Measurements from ENCODE around the gene ALPI. TPM values are rescaled to one million over a fixed set of nuclear protein-coding genes. Genes with fewer than 3 reads are reported as not detected.

ALPI gene
- total RNA-seq, 1 donor from 2014 or later: not detected

DNA sequence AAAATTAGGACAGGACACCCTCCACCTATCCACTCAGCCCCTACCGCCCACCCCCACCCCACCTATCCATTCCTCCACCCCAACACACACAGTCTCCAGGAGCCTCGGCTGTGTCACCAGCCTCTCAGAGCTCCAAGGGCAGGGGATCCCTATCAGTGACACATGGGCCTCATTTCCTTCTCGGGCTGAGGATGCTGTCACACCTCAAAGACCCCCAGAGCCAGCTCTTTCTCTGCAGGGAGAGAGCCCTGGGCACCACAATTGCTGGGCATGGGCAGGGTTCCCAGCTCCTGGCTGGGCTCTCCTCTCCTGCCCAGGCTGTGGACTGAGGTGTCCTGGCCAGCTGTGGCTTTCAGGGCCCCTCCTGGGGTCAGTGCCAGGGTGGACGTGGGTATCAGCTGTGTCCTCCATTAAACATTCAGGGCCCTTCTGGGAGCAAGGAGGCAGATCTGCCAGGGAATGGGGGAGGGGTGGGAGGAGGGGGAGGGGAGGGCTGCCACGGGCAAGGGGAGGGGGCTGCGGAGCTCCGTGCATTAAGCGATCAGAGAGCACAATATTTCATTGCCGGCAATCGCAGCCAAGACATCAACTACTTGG, 45.9 kb downstream of the ALPI start:
- Mint-ChIP-seq H3K4me3 (no peak overlapping the region), H3K27ac (no peak overlapping the region), H3K4me1 (peaks cover 54% of the 10 kb centered on the region), H3K36me3 (no peaks in the 10 kb centered on the region), H3K9me3 (peaks cover 3% of the 10 kb centered on the region), H3K27me3 (ENCODE audit: insufficient read depth, low read depth) (peaks cover 41% of the 10 kb centered on the region)
- Histone ChIP-seq H3K9ac (no peak overlapping the region), H3K4me1 (peaks cover 30% of the 10 kb centered on the region), H2AFZ (replicated peaks) (no peak overlapping the region), H3K27me3 (peaks cover 70% of the 10 kb centered on the region), H3K4me2 (peak overlapping the region; percentile 87), H3K27ac (no peak overlapping the region), H3K9me3 (ENCODE audit: low read depth) (no peaks in the 10 kb centered on the region), H3K4me3 (peak overlapping the region; percentile 49), H3K36me3 (no peaks in the 10 kb centered on the region), H3F3A (ENCODE audit: low read depth) (peaks cover 15% of the 10 kb centered on the region), H3K79me2 (ENCODE audit: low read depth) (no peaks in the 10 kb centered on the region), H4K20me1 (ENCODE audit: low read depth) (peaks cover 30% of the 10 kb centered on the region)
- TF ChIP-seq EZH2 (IDR thresholded peaks at IDR 0.05) (no peak), EZH2phosphoT487 (IDR thresholded peaks at IDR 0.05) (no peak)
- TF ChIP-seq, protein P1, sequence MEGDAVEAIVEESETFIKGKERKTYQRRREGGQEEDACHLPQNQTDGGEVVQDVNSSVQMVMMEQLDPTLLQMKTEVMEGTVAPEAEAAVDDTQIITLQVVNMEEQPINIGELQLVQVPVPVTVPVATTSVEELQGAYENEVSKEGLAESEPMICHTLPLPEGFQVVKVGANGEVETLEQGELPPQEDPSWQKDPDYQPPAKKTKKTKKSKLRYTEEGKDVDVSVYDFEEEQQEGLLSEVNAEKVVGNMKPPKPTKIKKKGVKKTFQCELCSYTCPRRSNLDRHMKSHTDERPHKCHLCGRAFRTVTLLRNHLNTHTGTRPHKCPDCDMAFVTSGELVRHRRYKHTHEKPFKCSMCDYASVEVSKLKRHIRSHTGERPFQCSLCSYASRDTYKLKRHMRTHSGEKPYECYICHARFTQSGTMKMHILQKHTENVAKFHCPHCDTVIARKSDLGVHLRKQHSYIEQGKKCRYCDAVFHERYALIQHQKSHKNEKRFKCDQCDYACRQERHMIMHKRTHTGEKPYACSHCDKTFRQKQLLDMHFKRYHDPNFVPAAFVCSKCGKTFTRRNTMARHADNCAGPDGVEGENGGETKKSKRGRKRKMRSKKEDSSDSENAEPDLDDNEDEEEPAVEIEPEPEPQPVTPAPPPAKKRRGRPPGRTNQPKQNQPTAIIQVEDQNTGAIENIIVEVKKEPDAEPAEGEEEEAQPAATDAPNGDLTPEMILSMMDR (IDR thresholded peaks at IDR 0.05): no peak
- DNase-seq (ENCODE audit: low spot score): no peak

DNA sequence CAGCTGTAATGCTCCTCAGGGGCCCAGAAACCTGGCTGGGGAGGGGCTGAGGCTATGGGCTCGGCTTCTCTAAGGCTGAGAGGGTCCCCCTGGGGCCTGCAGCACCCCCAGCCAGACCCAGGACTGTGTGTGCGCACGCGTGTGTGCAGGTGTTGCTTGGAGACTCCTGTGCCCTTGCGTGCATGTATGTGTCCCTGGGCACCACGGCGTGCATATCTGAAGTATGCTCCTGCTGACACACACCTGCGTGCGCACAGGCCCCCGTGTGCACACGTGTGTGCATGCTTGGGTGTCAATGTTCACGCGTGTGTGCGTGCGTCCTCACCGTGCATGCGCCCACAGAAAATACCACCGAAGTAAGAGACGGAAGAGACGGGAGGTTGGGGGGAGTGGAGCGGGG, 46.6 kb downstream of the ALPI start:
- peaks cover 30% of the 10 kb centered on the region for H4K20me1 ChIP-seq (ENCODE audit: low read depth)
- H3K27ac ChIP-seq: no peak overlapping the region
- peaks cover 72% of the 10 kb centered on the region for H3K27me3 ChIP-seq
- H3K4me1 Mint-ChIP-seq: peaks cover 55% of the 10 kb centered on the region
- no peak for DNase-seq (ENCODE audit: low spot score)
- H3K9me3 Mint-ChIP-seq: peaks cover 3% of the 10 kb centered on the region
- no peak overlapping the region for H2AFZ ChIP-seq (replicated peaks)
- H3K79me2 ChIP-seq (ENCODE audit: low read depth): no peaks in the 10 kb centered on the region
- H3K9me3 ChIP-seq (ENCODE audit: low read depth): no peaks in the 10 kb centered on the region
- H3K4me1 ChIP-seq: peaks cover 24% of the 10 kb centered on the region
- H3K27ac Mint-ChIP-seq: peak overlapping the region; percentile 69
- TF ChIP-seq EZH2 (IDR thresholded peaks at IDR 0.05) (no peak), EZH2phosphoT487 (IDR thresholded peaks at IDR 0.05) (no peak)
- TF ChIP-seq, protein P1 (IDR thresholded peaks at IDR 0.05): no peak
- H3K4me2 ChIP-seq: peak overlapping the region; percentile 87
- H3K4me3 Mint-ChIP-seq: peak overlapping the region; percentile 85
- no peaks in the 10 kb centered on the region for H3K36me3 ChIP-seq
- no peak overlapping the region for H3K9ac ChIP-seq
- peak overlapping the region; percentile 49 for H3K4me3 ChIP-seq
- H3K27me3 Mint-ChIP-seq (ENCODE audit: insufficient read depth, low read depth): peaks cover 43% of the 10 kb centered on the region
- no peaks in the 10 kb centered on the region for H3K36me3 Mint-ChIP-seq
- H3F3A ChIP-seq (ENCODE audit: low read depth): peaks cover 15% of the 10 kb centered on the region

DNA sequence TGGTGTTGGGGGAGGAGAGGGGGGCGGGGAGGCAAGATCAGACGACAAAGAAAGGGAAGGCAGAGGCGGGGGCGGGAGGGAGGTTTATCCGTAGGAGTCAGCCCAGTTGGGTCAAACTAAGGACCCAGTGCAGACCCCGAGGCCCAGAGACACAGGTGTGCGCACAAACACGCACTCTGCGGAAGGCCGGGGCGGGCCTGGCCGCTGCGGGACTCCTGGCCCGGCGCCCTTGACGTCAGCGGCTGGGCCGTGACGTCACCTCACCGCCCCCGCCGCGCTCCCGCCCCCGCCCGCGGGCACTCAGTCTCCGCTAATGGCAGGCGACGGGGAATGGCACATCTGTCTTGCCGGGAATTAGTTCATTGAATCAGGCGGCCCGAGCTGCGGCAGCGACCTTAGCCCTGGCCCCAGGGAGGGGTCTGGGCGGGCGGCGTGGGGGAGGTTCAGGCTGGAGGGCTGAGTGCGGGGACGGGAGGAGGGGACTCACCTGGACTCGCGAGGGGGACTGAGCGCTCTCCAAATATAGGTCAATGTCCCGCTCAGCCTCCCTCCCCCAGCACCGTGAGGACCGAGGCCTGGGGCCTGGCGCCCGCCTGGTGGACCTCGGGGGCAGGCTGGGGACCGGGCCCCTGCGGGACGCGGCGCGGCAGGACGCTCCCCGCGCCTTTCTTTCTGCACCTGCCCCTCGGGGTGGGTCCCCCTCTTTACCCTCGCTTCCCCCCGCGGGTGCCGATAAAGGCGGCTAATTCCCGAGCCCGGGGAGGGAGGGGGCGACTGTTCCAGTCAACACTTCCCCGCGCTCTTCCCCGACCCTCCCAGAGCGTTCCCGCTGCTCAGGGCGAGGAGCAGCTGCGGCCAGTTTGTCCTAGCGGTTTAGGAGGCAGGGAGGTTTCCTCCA, 47.2 kb downstream of the ALPI start:
- no peaks in the 10 kb centered on the region for H3K79me2 ChIP-seq (ENCODE audit: low read depth)
- peaks cover 3% of the 10 kb centered on the region for H3K9me3 Mint-ChIP-seq
- peak overlapping the region; percentile 61 for H2AFZ ChIP-seq (replicated peaks)
- H3K9me3 ChIP-seq (ENCODE audit: low read depth): no peaks in the 10 kb centered on the region
- no peak overlapping the region for H3K27ac ChIP-seq
- H3K9ac ChIP-seq: no peak overlapping the region
- peaks cover 21% of the 10 kb centered on the region for H3K4me1 ChIP-seq
- peak; percentile 82 for TF ChIP-seq EZH2 (IDR thresholded peaks at IDR 0.05)
- TF ChIP-seq, protein P1 (IDR thresholded peaks at IDR 0.05): no peak
- H4K20me1 ChIP-seq (ENCODE audit: low read depth): peaks cover 30% of the 10 kb centered on the region
- H3K27me3 ChIP-seq: peaks cover 72% of the 10 kb centered on the region
- H3K4me3 Mint-ChIP-seq: peak overlapping the region; percentile 85
- no peak overlapping the region for H3K27ac Mint-ChIP-seq
- H3K36me3 ChIP-seq: no peaks in the 10 kb centered on the region
- no peaks in the 10 kb centered on the region for H3K36me3 Mint-ChIP-seq
- peaks cover 15% of the 10 kb centered on the region for H3F3A ChIP-seq (ENCODE audit: low read depth)
- H3K4me3 ChIP-seq: peak overlapping the region; percentile 49
- H3K4me2 ChIP-seq: peak overlapping the region; percentile 87
- peaks cover 38% of the 10 kb centered on the region for H3K27me3 Mint-ChIP-seq (ENCODE audit: insufficient read depth, low read depth)
- peaks cover 58% of the 10 kb centered on the region for H3K4me1 Mint-ChIP-seq
- DNase-seq (ENCODE audit: low spot score): peak; percentile 84
